GM06990 (cell line): Measurements from ENCODE around the gene EBLN2.

Experiments used
- DNase-seq: peaks from one replicate; pipeline ENCODE4 v3.0.0-alpha.2; 2011; ENCODE audit not compliant: insufficient read length; ENCODE audit errors: extremely low read depth
- H3K27me3 ChIP-seq: replicated peaks from 2 replicates; pipeline ENCODE4 v1.6.0; 2011; ENCODE audit warnings: low read length; ENCODE audit not compliant: control insufficient read depth, insufficient read depth
- H3K36me3 ChIP-seq: 2 replicates; pipeline ENCODE4 v1.5.1; 2011; ENCODE audit warnings: low read length; ENCODE audit not compliant: control insufficient read depth, insufficient read depth
- H3K4me3 ChIP-seq: replicated peaks from 2 replicates; pipeline ENCODE4 v1.5.1; 2011; ENCODE audit warnings: low read depth, mild to moderate bottlenecking, control low read depth, low read length
- TF ChIP-seq, protein P1 (sequence below): IDR thresholded peaks from 2 replicates; pipeline ENCODE4 v1.5.1; 2011; ENCODE audit warnings: low read length, control low read depth, mild to moderate bottlenecking, inconsistent platforms; ENCODE audit not compliant: insufficient read depth, poor library complexity, severe bottlenecking

EBLN2 gene

DNA sequence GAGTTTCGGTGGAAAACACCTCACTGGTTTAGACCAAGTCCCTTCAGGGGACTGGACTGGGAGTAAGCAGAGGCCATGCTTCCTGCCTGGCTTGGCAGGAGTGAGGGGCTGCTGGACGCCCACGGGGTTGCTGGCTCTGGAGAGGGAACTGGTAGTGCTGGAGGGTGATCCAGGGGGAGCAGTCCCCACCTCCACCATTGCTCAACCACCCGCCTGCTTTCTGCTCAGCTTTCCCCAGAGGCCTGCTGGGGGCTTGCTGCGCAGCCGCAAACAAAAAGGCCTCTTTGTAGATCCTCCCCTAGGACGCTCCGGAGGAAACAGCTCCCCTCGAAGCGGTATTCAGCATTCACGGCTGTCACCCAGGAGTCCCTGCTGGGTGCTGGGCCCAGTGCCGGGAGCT lies 33.5 kb downstream of the EBLN2 start:
- DNase-seq, result no peak
- TF ChIP-seq, protein P1, sequence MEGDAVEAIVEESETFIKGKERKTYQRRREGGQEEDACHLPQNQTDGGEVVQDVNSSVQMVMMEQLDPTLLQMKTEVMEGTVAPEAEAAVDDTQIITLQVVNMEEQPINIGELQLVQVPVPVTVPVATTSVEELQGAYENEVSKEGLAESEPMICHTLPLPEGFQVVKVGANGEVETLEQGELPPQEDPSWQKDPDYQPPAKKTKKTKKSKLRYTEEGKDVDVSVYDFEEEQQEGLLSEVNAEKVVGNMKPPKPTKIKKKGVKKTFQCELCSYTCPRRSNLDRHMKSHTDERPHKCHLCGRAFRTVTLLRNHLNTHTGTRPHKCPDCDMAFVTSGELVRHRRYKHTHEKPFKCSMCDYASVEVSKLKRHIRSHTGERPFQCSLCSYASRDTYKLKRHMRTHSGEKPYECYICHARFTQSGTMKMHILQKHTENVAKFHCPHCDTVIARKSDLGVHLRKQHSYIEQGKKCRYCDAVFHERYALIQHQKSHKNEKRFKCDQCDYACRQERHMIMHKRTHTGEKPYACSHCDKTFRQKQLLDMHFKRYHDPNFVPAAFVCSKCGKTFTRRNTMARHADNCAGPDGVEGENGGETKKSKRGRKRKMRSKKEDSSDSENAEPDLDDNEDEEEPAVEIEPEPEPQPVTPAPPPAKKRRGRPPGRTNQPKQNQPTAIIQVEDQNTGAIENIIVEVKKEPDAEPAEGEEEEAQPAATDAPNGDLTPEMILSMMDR, result no peak
- Histone ChIP-seq H3K4me3 (no peak overlapping the region), H3K27me3 (no peaks in the 10 kb centered on the region), H3K36me3 (no peaks in the 10 kb centered on the region)

DNA sequence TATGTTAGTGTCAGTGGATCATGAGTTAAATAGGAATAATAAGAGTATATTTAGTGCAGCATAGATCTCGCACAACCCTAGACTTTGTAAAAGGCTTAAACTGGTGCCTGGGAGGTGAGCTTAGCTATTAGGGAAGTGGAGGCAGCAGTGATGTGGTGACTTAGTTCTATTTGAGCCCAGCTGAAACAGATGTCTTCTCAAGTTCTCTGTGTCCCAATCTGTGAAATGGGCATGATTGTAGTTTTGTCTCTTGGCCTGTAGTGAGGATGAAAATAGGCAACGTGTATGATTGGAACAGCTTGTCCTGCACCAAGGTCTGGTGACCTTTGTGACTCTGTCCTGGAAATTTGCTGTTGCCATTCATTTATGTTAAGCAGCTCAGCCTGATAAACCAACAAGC lies 34.7 kb downstream of the EBLN2 start:
- no peaks in the 10 kb centered on the region for H3K27me3 ChIP-seq
- H3K4me3 ChIP-seq, result no peak overlapping the region
- DNase-seq, result no peak
- no peaks in the 10 kb centered on the region for H3K36me3 ChIP-seq
- TF ChIP-seq, protein P1, result no peak

DNA sequence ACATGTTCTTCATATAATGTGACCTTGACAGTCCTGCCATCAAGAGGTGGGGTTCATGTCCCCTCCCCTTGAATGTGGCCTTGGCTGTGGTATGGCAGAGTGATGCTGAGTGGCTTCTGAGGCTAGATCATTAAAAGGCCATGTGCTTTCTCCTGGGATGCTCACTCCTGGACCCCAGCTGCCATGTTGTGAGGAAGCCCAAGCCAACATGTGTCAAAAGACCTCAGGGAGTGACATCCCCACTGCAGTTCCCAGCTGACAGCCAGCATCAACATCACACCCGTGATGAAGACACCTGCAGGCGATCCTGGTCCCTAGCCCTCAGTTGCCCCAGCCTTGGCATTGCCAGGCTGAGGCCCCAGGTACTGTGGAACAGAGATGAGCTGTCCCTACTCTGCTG lies 36.6 kb downstream of the EBLN2 start:
- Histone ChIP-seq H3K4me3 (no peak overlapping the region), H3K27me3 (no peaks in the 10 kb centered on the region; the same call in 1 of the 2 replicates), H3K36me3 (no peaks in the 10 kb centered on the region)
- TF ChIP-seq, protein P1, result no peak
- no peak for DNase-seq

DNA sequence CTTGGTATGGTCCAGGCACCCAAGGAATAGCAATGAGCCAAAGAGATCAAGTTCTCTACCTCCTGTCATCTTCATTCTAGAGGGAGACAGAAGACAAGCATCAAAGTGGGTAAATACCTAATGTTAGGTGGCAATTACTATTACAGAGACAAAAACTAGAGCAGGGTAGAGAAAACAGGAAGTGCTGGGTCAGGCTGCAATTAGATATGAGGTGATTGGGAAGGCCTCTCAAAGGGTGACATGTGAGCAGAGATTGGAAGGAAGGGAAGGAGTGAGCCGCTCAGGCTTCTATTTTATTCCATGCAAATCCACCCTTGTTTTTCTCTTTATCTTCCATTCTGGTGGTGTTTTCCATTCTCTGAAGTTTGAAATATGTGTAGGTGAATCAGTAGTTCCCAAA lies 37.4 kb downstream of the EBLN2 start:
- TF ChIP-seq, protein P1, result no peak
- H3K27me3 ChIP-seq, result no peaks in the 10 kb centered on the region; the same call in 1 of the 2 replicates
- H3K4me3 ChIP-seq, result no peak overlapping the region
- DNase-seq, result no peak
- H3K36me3 ChIP-seq, result no peaks in the 10 kb centered on the region

DNA sequence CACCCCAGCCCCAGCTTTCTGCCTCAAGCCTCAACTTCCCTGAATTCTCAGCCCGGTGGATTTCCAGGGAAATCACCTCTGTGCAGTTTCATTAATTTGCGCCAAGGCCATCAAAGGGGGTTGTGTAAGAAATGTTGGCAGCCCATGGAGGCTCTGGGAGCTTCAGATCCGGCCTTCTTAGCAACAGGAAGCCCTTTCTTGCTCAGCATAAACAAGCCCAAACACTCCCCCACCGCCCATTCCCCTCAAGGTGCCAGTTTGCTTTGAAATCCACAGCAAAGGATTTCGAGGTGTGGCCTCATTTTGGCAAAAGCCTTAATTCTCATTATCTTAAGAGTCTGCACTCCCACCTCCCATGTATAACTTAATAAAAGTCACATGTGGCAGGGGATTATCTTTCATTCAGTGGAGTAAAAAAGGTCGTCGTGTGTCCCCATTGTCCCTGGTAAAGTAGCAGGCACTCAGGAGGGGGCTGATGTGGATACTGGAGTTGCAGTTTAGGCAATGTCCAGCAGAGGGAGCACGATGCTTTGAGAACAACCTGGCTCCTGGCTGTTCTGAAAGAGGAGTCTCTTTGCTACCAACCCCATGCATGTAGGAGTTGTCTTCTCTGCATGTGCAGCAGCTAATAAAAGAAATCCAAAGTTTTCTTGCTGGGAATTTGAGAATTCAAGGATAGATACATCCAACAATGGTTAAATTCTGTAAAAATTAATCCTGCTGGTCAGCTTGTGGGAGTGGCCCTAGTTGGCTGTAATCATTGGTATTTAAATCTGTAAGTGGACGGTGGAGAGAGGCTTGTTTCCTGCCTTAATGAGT lies 39.5 kb downstream of the EBLN2 start:
- no peaks in the 10 kb centered on the region for H3K36me3 ChIP-seq
- H3K4me3 ChIP-seq, result no peak overlapping the region
- no peak for DNase-seq
- TF ChIP-seq, protein P1, result peak; percentile 91
- H3K27me3 ChIP-seq, result no peaks in the 10 kb centered on the region; the same call in 1 of the 2 replicates
